Fibroblast of mammary gland (primary cell): ENCODE data around the gene UBASH3A.

Source experiments
- DNase-seq: peaks from one replicate; pipeline ENCODE4 v3.0.0-alpha.2; 2010; ENCODE audit warnings: low read depth
- H3K4me3 ChIP-seq: 2 replicates; pipeline ENCODE4 v1.5.1; 2011; ENCODE audit warnings: low read depth, mild to moderate bottlenecking, low read length, moderate library complexity; ENCODE audit not compliant: control insufficient read depth
- CTCF ChIP-seq: conservative IDR thresholded peaks from 2 replicates; pipeline ENCODE4 v1.5.1; 2011; ENCODE audit warnings: low read depth, low read length, inconsistent platforms; ENCODE audit not compliant: control insufficient read depth, insufficient read depth

UBASH3A gene

GRCh38 chr21:42377951-42378340 lies 25.8 kb upstream of the UBASH3A start:
- no peak overlapping the region for H3K4me3 ChIP-seq
- no peak for TF ChIP-seq CTCF
- no peak for DNase-seq

DNA sequence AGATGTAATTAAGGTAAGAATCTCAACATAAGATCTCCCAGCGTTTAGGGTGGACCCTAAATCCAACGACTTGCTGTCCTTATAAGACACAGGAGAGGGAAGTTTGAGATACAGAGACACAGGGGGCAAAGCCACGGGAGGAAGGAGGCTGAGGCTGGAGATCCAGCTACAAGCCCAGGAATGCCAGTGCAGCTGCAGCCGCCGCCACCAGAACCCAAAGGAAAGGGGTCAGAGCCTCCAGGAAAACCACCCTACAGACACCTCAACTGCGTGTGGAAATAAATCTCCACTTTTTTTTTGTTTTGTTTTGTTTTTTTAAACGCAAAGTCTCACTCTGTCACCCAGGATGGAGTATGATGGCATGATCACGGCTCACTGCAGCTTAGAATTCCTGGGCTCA lies 25.3 kb upstream of the UBASH3A start:
- DNase-seq, result no peak
- TF ChIP-seq CTCF, result no peak
- H3K4me3 ChIP-seq, result no peak overlapping the region

DNA sequence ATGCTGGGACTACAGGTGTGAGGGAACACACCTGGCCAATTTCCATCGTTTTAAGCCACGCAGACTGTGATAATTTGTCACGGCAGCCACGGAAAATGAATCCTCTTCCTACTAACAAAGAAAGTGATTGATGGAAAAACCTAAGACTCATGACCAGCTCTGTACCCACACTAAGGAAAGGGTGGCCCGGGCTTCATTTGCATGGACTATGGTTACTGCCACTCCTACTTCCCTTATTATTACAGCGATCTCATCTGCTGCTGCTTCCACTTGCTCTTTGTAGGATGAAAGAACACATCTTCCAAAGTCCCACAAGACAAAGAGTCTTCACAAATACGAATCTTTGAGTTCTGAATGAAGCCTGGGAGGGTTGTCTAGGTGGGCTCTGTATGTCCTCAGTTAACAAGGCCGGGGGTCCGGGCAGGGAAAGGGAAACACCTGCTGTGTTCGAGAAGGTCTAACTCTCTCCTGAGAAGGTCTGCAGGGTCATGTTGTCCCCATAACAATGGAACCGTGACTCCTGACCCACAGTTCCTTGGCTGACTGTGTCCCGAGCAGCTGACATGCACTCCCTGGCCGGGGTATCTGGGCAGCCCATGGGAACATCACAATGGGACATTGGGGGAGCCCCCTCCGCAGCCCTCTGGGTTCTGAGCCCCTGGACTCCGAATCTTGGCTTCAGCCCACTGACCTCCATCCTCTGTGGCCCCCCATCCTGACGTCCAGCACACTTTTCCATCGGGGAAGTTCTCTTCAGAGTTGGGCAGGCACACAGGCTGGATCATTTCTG lies 24.1 kb upstream of the UBASH3A start:
- H3K4me3 ChIP-seq, result no peak overlapping the region
- TF ChIP-seq CTCF, result no peak
- DNase-seq, result no peak

DNA sequence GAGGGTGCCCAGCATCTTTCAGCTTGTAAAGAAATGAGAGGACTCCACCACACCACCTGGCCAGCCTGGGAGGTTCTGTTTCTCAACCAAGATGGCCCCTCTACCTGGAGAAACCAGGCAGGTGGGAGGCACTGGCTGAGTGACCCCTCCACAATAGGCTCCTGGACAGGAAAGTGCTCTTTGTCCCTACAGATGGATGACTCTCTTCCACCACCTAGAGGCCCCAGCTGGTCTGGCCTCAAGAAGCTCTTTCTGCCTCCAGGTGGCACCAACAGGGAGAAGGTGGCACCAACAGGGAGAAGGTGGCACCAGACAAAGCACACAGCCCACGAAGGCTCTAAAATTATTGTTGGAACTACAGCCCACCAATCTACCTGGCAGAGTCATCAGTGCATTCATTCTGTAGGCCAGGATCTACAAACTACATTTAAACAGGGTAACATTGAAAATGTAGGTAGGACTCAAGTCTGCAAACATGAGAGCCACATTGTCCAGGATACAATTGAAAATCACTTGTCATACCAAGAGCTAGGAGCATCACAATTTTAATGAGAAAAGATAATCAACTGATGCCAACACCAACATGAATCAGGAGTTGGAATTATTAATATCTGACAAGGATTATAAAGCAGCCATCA lies 22.2 kb upstream of the UBASH3A start:
- no peak overlapping the region for H3K4me3 ChIP-seq
- TF ChIP-seq CTCF, result peak; percentile 50
- peak; percentile 13 for DNase-seq

- TF ChIP-seq CTCF, result no peak
- H3K4me3 ChIP-seq, result no peak overlapping the region
- DNase-seq, result no peak
These were observed 20.8 kb upstream of the UBASH3A start for GRCh38 chr21:42382915-42383314.

GRCh38 chr21:42383331-42383730 lies 20.4 kb upstream of the UBASH3A start:
- no peak for DNase-seq
- no peak for TF ChIP-seq CTCF
- H3K4me3 ChIP-seq, result no peak overlapping the region
